ENCODE data around the gene APH1B.
"Not testable (repeated sequence)": the region's sequence is repeated elsewhere in the genome, so short reads cannot be mapped to it uniquely, and the experiment has no call there.

APH1B gene

GRCh38 chr15:63277038-63277892, at the start of gene APH1B:
Gene APH1B, plus strand, starts transcription at chr15:63277605. Its CDS starts 19 bp downstream, at chr15:63277624.
- DNase-seq = peak; percentile 64 to 82

GRCh38 chr15:63227689-63228088, 49.7 kb upstream of the APH1B start:
- no peak for DNase-seq

- DNase-seq = no peak
Observed at GRCh38 chr15:63231206-63231605, 46.2 kb upstream of the APH1B start.

GRCh38 chr15:63231706-63232105, 45.7 kb upstream of the APH1B start:
- DNase-seq = no peak

GRCh38 chr15:63232405-63232804, 45.0 kb upstream of the APH1B start:
- no peak for DNase-seq

- DNase-seq = no peak
Observed at GRCh38 chr15:63232943-63233342, 44.5 kb upstream of the APH1B start.

- DNase-seq = no peak
Observed at GRCh38 chr15:63233667-63234423, 43.6 kb upstream of the APH1B start.

- no peak for DNase-seq
Observed at GRCh38 chr15:63234451-63234870, 42.9 kb upstream of the APH1B start.

GRCh38 chr15:63236272-63236671, 41.1 kb upstream of the APH1B start:
- DNase-seq = no peak

GRCh38 chr15:63237086-63237485, 40.3 kb upstream of the APH1B start:
- DNase-seq = not testable (repeated sequence)

- no peak for DNase-seq
Observed at GRCh38 chr15:63238171-63238570, 39.2 kb upstream of the APH1B start.

GRCh38 chr15:63238796-63239195, 38.6 kb upstream of the APH1B start:
- no peak for DNase-seq

GRCh38 chr15:63240109-63240508, 37.3 kb upstream of the APH1B start:
- no peak for DNase-seq

- no peak for DNase-seq
Observed at GRCh38 chr15:63241316-63241715, 36.1 kb upstream of the APH1B start.

GRCh38 chr15:63243101-63243500, 34.3 kb upstream of the APH1B start:
- no peak for DNase-seq

- no peak for DNase-seq
Observed at GRCh38 chr15:63243776-63244175, 33.6 kb upstream of the APH1B start.

- DNase-seq = no peak
Observed at GRCh38 chr15:63244399-63244798, 33.0 kb upstream of the APH1B start.

GRCh38 chr15:63244976-63245645, 32.3 kb upstream of the APH1B start:
- DNase-seq = no peak

- DNase-seq = no peak
Observed at GRCh38 chr15:63246691-63247469, 30.5 kb upstream of the APH1B start.

GRCh38 chr15:63250312-63250965, 27.0 kb upstream of the APH1B start:
- DNase-seq = no peak

- no peak for DNase-seq
Observed at GRCh38 chr15:63251701-63252100, 25.7 kb upstream of the APH1B start.

- no peak for DNase-seq
Observed at GRCh38 chr15:63252292-63252691, 25.1 kb upstream of the APH1B start.
